H1 (cell line): ENCODE data around the gene ARMCX2. TPM values are rescaled to one million over a fixed set of nuclear protein-coding genes. Genes with fewer than 3 reads are reported as not detected.

Experiments used
- CTCF ChIA-PET: fragments of 300-600 bp; sonication (Branson Sonifier 250); formaldehyde crosslinking; loops from one replicate; lab custom pipeline; 2021; ENCODE audit not compliant: partially characterized antibody; lab: Charles Lee
- POLR2A ChIA-PET: fragments of 300-600 bp; sonication (Branson Sonifier 250); formaldehyde crosslinking; loops from one replicate; lab custom pipeline; 2021; ENCODE audit warnings: inconsistent platforms; ENCODE audit not compliant: partially characterized antibody; lab: Charles Lee
- DNase-seq, 2 experiments: peaks; one replicate each; pipeline versions ENCODE4 v3.0.0 to v3.0.0-alpha.2; 2010 to 2022; ENCODE audit warnings: low spot score in 2 of 2, low read depth in 1 of 2, mixed read lengths in 1 of 2
- FAIRE-seq: peaks from 2 replicates; lab custom pipeline; 2011; peaks lifted over from hg19 to GRCh38; lab: Jason Lieb, UNC
- H2AFZ ChIP-seq: 2 replicates; pipeline ENCODE4 v1.8.1; 2012; ENCODE audit warnings: low read length, inconsistent platforms
- H2AK5ac ChIP-seq: 2 replicates; pipeline ENCODE4 v1.6.1; 2013; ENCODE audit warnings: low read depth, low read length
- H2BK120ac ChIP-seq: replicated peaks from 2 replicates; pipeline ENCODE3; 2013; ENCODE audit warnings: low read depth, low read length, inconsistent platforms
- H2BK12ac ChIP-seq: 2 replicates; pipeline ENCODE4 v1.6.1; 2013; ENCODE audit warnings: low read depth, low read length
- H2BK15ac ChIP-seq: 2 replicates; pipeline ENCODE4 v1.6.1; 2013; ENCODE audit warnings: low read length
- H2BK20ac ChIP-seq: 2 replicates; pipeline ENCODE4 v1.6.1; 2013; ENCODE audit warnings: low read length
- H2BK5ac ChIP-seq: 2 replicates; pipeline ENCODE4 v1.6.1; 2013; ENCODE audit warnings: low read depth, low read length
- H3K14ac ChIP-seq: 2 replicates; pipeline ENCODE4 v1.6.1; 2013; ENCODE audit warnings: inconsistent platforms; ENCODE audit not compliant: insufficient read length
- H3K18ac ChIP-seq: 2 replicates; pipeline ENCODE4 v1.6.1; 2013; ENCODE audit warnings: low read length; ENCODE audit errors: extremely low read depth
- H3K23ac ChIP-seq: 2 replicates; pipeline ENCODE4 v1.6.1; 2013; ENCODE audit warnings: inconsistent platforms; ENCODE audit not compliant: insufficient read length
- H3K23me2 ChIP-seq: 2 replicates; pipeline ENCODE4 v1.6.1; 2013; ENCODE audit warnings: low read depth, low read length
- H3K27ac ChIP-seq: 2 replicates; pipeline ENCODE4 v1.6.1; 2011; ENCODE audit warnings: low read depth, low read length, inconsistent platforms
- H3K27me3 ChIP-seq, 4 experiments: replicated peaks in 1 of 4; 1 replicate in 1 of 4; 2 replicates in 3 of 4; pipeline versions ENCODE4 v1.6.1 to v1.8.1; 2011 to 2013; ENCODE audit warnings: low read length in 3 of 4, mild to moderate bottlenecking in 3 of 4, inconsistent platforms in 2 of 4, mixed read lengths in 2 of 4, moderate library complexity in 1 of 4; ENCODE audit not compliant: control insufficient read depth in 3 of 4, insufficient read depth in 3 of 4; ENCODE audit errors: extremely low read depth in 1 of 4
- H3K36me3 ChIP-seq, 4 experiments: 2 replicates each; pipeline versions ENCODE4 v1.6.1 to v1.8.1; 2011 to 2013; ENCODE audit warnings: mild to moderate bottlenecking in 4 of 4, low read length in 3 of 4, moderate library complexity in 2 of 4, control low read depth in 1 of 4, inconsistent platforms in 1 of 4; ENCODE audit not compliant: insufficient read depth in 4 of 4, control insufficient read depth in 2 of 4
- H3K4ac ChIP-seq: replicated peaks from 2 replicates; pipeline ENCODE3; 2013; ENCODE audit warnings: low read length, low read depth, mixed read lengths, inconsistent platforms; ENCODE audit not compliant: insufficient read length
- H3K4me1 ChIP-seq, 4 experiments: replicated peaks in 1 of 4; 1 replicate in 1 of 4; 2 replicates in 3 of 4; pipeline versions ENCODE4 v1.6.1 to v1.8.1; 2011 to 2013; ENCODE audit warnings: low read length in 3 of 4, inconsistent platforms in 2 of 4, mixed read lengths in 1 of 4; ENCODE audit not compliant: insufficient read depth in 4 of 4, control insufficient read depth in 3 of 4
- H3K4me2 ChIP-seq, 2 experiments: 2 replicates each; pipeline versions ENCODE4 v1.6.1 to v1.8.1; 2011 to 2013; ENCODE audit warnings: low read depth in 2 of 2, low read length in 2 of 2, control low read depth in 1 of 2, inconsistent platforms in 1 of 2, mild to moderate bottlenecking in 1 of 2; ENCODE audit not compliant: insufficient read depth in 1 of 2
- H3K4me3 ChIP-seq, 4 experiments: fragments of 200-600, 300-600 bp in 1 of 4; sonication (generic), shearing (Covaris generic), sonication (Bioruptor Twin) in 1 of 4; 2 replicates each; pipeline versions ENCODE4 v1.5.1 to v1.8.1; 2011 to 2016; ENCODE audit warnings: low read length in 4 of 4, low read depth in 3 of 4, control low read depth in 2 of 4, inconsistent platforms in 2 of 4, mild to moderate bottlenecking in 2 of 4, mixed read lengths in 1 of 4, moderate library complexity in 1 of 4; ENCODE audit not compliant: insufficient read depth in 2 of 4; ENCODE audit errors: extremely low read depth in 1 of 4
- H3K56ac ChIP-seq: replicated peaks from 2 replicates; pipeline ENCODE3; 2013; ENCODE audit warnings: low read depth, mild to moderate bottlenecking, mixed read lengths, low read length, inconsistent platforms; ENCODE audit not compliant: insufficient read length
- H3K79me1 ChIP-seq: 2 replicates; pipeline ENCODE4 v1.6.1; 2013; ENCODE audit warnings: low read depth, low read length, control low read depth
- H3K79me2 ChIP-seq, 2 experiments: 2 replicates each; pipeline versions ENCODE4 v1.6.1 to v1.8.1; 2012 to 2013; ENCODE audit warnings: low read length in 2 of 2, mild to moderate bottlenecking in 2 of 2, inconsistent platforms in 1 of 2; ENCODE audit not compliant: insufficient read depth in 2 of 2, control insufficient read depth in 1 of 2
- H3K9ac ChIP-seq, 4 experiments: replicated peaks in 1 of 4; 1 replicate in 1 of 4; 2 replicates in 3 of 4; pipeline versions ENCODE4 v1.6.1 to v1.8.1; 2011 to 2013; ENCODE audit warnings: low read depth in 3 of 4, low read length in 3 of 4, control low read depth in 2 of 4, mild to moderate bottlenecking in 2 of 4, moderate library complexity in 2 of 4, inconsistent platforms in 1 of 4; ENCODE audit errors: extremely low read depth in 1 of 4
- H3K9me3 ChIP-seq, 2 experiments: 2 replicates each; pipeline versions ENCODE4 v1.6.1 to v1.8.1; 2012 to 2013; ENCODE audit warnings: mild to moderate bottlenecking in 2 of 2, moderate library complexity in 2 of 2, control low read depth in 1 of 2, inconsistent platforms in 1 of 2, low read depth in 1 of 2, low read length in 1 of 2, mixed read lengths in 1 of 2; ENCODE audit not compliant: insufficient read depth in 2 of 2
- H4K20me1 ChIP-seq, 2 experiments: replicated peaks in 1 of 2; 2 replicates each; pipeline versions ENCODE3 to v1.8.1; 2011 to 2013; ENCODE audit warnings: inconsistent platforms in 2 of 2, low read length in 2 of 2, mild to moderate bottlenecking in 1 of 2; ENCODE audit not compliant: insufficient read depth in 2 of 2, control insufficient read depth in 1 of 2
- H4K5ac ChIP-seq: 2 replicates; pipeline ENCODE4 v1.6.1; 2013; ENCODE audit warnings: low read length, low read depth, mixed read lengths, inconsistent platforms; ENCODE audit not compliant: insufficient read length
- H4K8ac ChIP-seq: 2 replicates; pipeline ENCODE4 v1.8.0; 2013; ENCODE audit warnings: mild to moderate bottlenecking, moderate library complexity, low read length, inconsistent platforms; ENCODE audit not compliant: insufficient read depth; ENCODE audit errors: extremely low read depth
- H4K91ac ChIP-seq: replicated peaks from 2 replicates; pipeline ENCODE3; 2013; ENCODE audit warnings: low read length, mixed read lengths, inconsistent platforms; ENCODE audit not compliant: insufficient read length
- BACH1 ChIP-seq: IDR thresholded peaks from 2 replicates; pipeline ENCODE4 v1.6.1; 2012; ENCODE audit warnings: low read length, improper control_type of control experiment
- BCL11A ChIP-seq, 2 experiments: IDR thresholded peaks; one replicate each; pipeline ENCODE4 v1.6.1; 2011; ENCODE audit warnings: low read depth in 2 of 2, low read length in 2 of 2, mild to moderate bottlenecking in 2 of 2
- CBX8 ChIP-seq: fragments of 300-800, 300-1000 bp; sonication (generic); IDR thresholded peaks from 2 replicates; pipeline ENCODE4 v1.7.1; 2016; ENCODE audit warnings: low read depth, low read length, borderline replicate concordance
- CHD2 ChIP-seq: IDR thresholded peaks from 2 replicates; pipeline ENCODE4 v1.6.1; 2012; ENCODE audit warnings: low read length, improper control_type of control experiment
- CREB1 ChIP-seq: IDR thresholded peaks from 2 replicates; pipeline ENCODE4 v1.6.1; 2012; ENCODE audit warnings: inconsistent platforms
- CTBP2 ChIP-seq: IDR thresholded peaks from 2 replicates; pipeline ENCODE4 v1.7.0; 2011; ENCODE audit warnings: borderline replicate concordance, mild to moderate bottlenecking, moderate library complexity, mixed read lengths, low read length; ENCODE audit not compliant: insufficient read depth, insufficient read length
- NANOG ChIP-seq: IDR thresholded peaks from 2 replicates; pipeline ENCODE4 v1.6.1; 2011; ENCODE audit warnings: low read length, low read depth, mild to moderate bottlenecking, inconsistent platforms; ENCODE audit not compliant: insufficient read depth, poor library complexity, severe bottlenecking
- PHF8 ChIP-seq: fragments of 200-600 bp; sonication (generic); conservative IDR thresholded peaks from 2 replicates; pipeline ENCODE4 v1.7.1; 2012; ENCODE audit warnings: low read depth, mild to moderate bottlenecking, inconsistent platforms, low read length, moderate library complexity
- POLR2AphosphoS5 ChIP-seq: IDR thresholded peaks from 2 replicates; pipeline ENCODE4 v1.6.1; 2011; ENCODE audit warnings: low read depth, low read length
- RBBP5 ChIP-seq: IDR thresholded peaks from 2 replicates; pipeline ENCODE4 v1.7.1; 2012; ENCODE audit warnings: low read depth, mild to moderate bottlenecking, inconsistent platforms, low read length, moderate library complexity, borderline replicate concordance
- RFX5 ChIP-seq: IDR thresholded peaks from 2 replicates; pipeline ENCODE4 v1.6.1; 2011; ENCODE audit warnings: low read depth, low read length, improper control_type of control experiment, borderline replicate concordance
- YY1 ChIP-seq: IDR thresholded peaks from 2 replicates; pipeline ENCODE4 v1.6.1; 2011; ENCODE audit warnings: low read depth, mild to moderate bottlenecking, low read length
- WGBS, 2 experiments: shearing (Covaris generic) in 1 of 2; methylation state at CpG; one replicate each; pipeline versions ENCODE4 v1.1.6 to v1.1.7; 2013 to 2015; ENCODE audit warnings: low lambda C conversion rate in 2 of 2, mixed read lengths in 2 of 2, inconsistent platforms in 1 of 2, low coverage in 1 of 2, missing lambda C conversion rate in 1 of 2; ENCODE audit not compliant: insufficient replicate concordance in 2 of 2, insufficient coverage in 1 of 2, insufficient read length in 1 of 2; ENCODE audit errors: extremely low coverage in 1 of 2, missing lambda C conversion rate in 1 of 2; 5-methylcytosine and 5-hydroxymethylcytosine counted together
- polyA plus RNA-seq, 7 experiments: library from polyadenylated mRNA; depleted of rRNA in 3 of 7; stranded (reverse) in 5 of 7; unstranded in 2 of 7; fragments of >200 nt in 5 of 7; fragments of 200-250 nt in 2 of 7; gene quantifications; 1 replicate in 5 of 7; 2 replicates in 1 of 7; 4 replicates in 1 of 7; pipeline versions ENCODE4 v1.2.1 to v1.2.3, GENCODE V29; 2011 to 2013; ENCODE audit warnings: missing spikeins in 2 of 7, mixed read lengths in 2 of 7
- total RNA-seq: library from RNA; stranded (reverse); fragmentation: NEBNext Ultra II Directional; extraction: Animal tissue kit (Norgen Biotek cat#: 25700); gene quantifications from 2 replicates; pipeline ENCODE4 v1.2.1, GENCODE V29; 2021

ARMCX2 gene
- total and polyA plus RNA-seq, 2 of the 8 experiments (the other 6 are each of a cell fraction or from before 2014, with no cell fraction given), result 39.7 to 113 TPM

- 89% methylated on average over 4 of the region's 4 CpGs; no CpG with 5 or more reads in 1 of the 2 experiments for WGBS, 2 experiments
- no peak overlapping the region for H4K91ac ChIP-seq
- H2AK5ac ChIP-seq, result no peak overlapping the region
- no peak overlapping the region for H3K9ac ChIP-seq
- H3K36me3 ChIP-seq, result no peaks in the 10 kb centered on the region
- no peak overlapping the region for H3K4ac ChIP-seq
- H3K56ac ChIP-seq, result no peak overlapping the region
- H2BK15ac ChIP-seq, result no peak overlapping the region
- H2BK12ac ChIP-seq, result no peak overlapping the region
- no peaks in the 10 kb centered on the region for H3K9me3 ChIP-seq
- H3K79me2 ChIP-seq, result no peaks in the 10 kb centered on the region
- no peak overlapping the region for H4K5ac ChIP-seq
- peak; percentile 52 for FAIRE-seq
- H2AFZ ChIP-seq, result no peak overlapping the region
- H4K20me1 ChIP-seq, result no peaks in the 10 kb centered on the region
- no peaks in the 10 kb centered on the region for H3K79me1 ChIP-seq
- H4K8ac ChIP-seq, result no peak overlapping the region
- POLR2A ChIA-PET, result no interaction called here
- H3K27me3 ChIP-seq, result no peaks in the 10 kb centered on the region
- no peaks in the 10 kb centered on the region for H3K23me2 ChIP-seq
- no peak overlapping the region for H3K18ac ChIP-seq
- TF ChIP-seq BCL11A (IDR thresholded peaks at IDR 0.05; ENCODE audit: low read depth in 2 of 2, low read length in 2 of 2) (no peak), CBX8 (no peak), BACH1 (no peak), CHD2 (no peak), CREB1 (no peak), YY1 (no peak), POLR2AphosphoS5 (no peak), RFX5 (no peak), CTBP2 (no peak), NANOG (no peak), RBBP5 (no peak), PHF8 (no peak)
- no peak for DNase-seq
- no peak overlapping the region for H3K4me3 ChIP-seq
- H2BK20ac ChIP-seq, result no peak overlapping the region
- no peak overlapping the region for H3K4me2 ChIP-seq
- no peak overlapping the region for H2BK5ac ChIP-seq
- no peak overlapping the region for H3K23ac ChIP-seq
- H3K4me1 ChIP-seq, result no peaks in the 10 kb centered on the region
- H3K14ac ChIP-seq, result no peak overlapping the region
- no peak overlapping the region for H3K27ac ChIP-seq
- CTCF ChIA-PET, result no interaction called here
- no peak overlapping the region for H2BK120ac ChIP-seq
Observed at GRCh38 chrX:101693476-101693875, 33.8 kb upstream of the ARMCX2 start.
